Activated effector memory CD4-positive, alpha-beta T cell treated with Interleukin-2 at 50 U/mL for 16 hours (primary cell): Measurements from ENCODE around the gene SLC40A1.
"Not testable (repeated sequence)": the region's sequence is repeated elsewhere in the genome, so short reads cannot be mapped to it uniquely, and the experiment has no call there.

Experiments used
- DNase-seq: peaks from one replicate; pipeline ENCODE4 v3.0.0-alpha.2; 2020

The SLC40A1 gene, protein sequence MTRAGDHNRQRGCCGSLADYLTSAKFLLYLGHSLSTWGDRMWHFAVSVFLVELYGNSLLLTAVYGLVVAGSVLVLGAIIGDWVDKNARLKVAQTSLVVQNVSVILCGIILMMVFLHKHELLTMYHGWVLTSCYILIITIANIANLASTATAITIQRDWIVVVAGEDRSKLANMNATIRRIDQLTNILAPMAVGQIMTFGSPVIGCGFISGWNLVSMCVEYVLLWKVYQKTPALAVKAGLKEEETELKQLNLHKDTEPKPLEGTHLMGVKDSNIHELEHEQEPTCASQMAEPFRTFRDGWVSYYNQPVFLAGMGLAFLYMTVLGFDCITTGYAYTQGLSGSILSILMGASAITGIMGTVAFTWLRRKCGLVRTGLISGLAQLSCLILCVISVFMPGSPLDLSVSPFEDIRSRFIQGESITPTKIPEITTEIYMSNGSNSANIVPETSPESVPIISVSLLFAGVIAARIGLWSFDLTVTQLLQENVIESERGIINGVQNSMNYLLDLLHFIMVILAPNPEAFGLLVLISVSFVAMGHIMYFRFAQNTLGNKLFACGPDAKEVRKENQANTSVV

GRCh38 chr2:189580658-189581353 lies at the start of gene SLC40A1:
Gene SLC40A1 (minus strand): TSS chr2:189580786. CDS start chr2:189580460, 326 bp downstream.
- peak; percentile 64 for DNase-seq

- no peak for DNase-seq
Measured at GRCh38 chr2:189629531-189630453, 49.2 kb upstream of the SLC40A1 start.

DNA sequence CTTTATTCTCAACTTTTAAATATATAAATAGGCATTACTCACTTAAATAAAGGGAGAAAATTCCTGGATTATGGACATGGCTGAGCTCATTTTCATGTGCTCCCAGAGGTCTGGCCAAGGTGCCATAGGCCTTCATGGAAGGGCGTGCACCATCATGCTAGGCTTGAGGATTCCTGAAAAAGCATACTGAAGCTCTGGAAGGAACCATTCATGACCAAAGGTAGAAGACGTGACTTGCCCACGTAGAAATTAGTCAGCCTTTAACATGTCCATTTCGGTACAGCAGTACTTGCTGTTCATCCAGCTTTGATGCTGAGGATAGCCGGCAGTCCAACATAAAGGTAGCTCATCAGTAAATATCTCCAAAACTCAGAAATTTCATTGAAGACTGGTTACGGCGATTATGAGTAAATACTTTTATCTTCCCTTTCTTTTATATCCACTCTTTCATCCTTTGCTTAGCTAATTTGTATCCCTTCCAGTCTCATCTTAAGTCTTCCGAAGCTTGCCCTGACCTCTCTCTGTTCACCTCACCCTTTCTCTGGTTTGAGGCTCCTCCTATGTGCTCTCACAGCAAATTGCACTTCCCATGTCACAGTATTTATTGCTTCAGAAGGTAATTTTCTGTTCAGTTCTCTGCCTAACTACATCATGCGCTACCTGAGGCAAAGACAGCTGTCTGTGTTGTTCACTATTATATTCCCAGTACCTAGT lies 48.4 kb upstream of the SLC40A1 start:
- DNase-seq = no peak

DNA sequence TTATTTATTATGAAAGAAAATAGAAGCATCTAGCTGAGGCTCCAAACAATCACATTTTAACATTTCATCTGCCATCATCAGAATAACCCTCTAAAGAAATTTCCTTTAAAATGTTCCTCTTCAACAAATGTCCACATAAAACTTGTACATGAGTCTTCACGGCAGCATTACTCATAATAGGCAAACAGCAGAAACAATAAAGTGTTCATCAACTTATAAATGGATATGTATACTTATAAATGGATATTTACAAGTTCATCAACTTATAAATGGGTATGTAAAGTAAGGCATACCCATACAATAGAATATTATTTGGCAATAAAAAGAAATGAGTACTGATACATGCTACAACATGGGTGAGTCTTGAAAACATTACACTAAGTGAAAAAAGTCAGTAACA lies 47.2 kb upstream of the SLC40A1 start:
- DNase-seq = no peak

- DNase-seq = no peak
Measured at GRCh38 chr2:189625636-189626035, 45.0 kb upstream of the SLC40A1 start.

DNA sequence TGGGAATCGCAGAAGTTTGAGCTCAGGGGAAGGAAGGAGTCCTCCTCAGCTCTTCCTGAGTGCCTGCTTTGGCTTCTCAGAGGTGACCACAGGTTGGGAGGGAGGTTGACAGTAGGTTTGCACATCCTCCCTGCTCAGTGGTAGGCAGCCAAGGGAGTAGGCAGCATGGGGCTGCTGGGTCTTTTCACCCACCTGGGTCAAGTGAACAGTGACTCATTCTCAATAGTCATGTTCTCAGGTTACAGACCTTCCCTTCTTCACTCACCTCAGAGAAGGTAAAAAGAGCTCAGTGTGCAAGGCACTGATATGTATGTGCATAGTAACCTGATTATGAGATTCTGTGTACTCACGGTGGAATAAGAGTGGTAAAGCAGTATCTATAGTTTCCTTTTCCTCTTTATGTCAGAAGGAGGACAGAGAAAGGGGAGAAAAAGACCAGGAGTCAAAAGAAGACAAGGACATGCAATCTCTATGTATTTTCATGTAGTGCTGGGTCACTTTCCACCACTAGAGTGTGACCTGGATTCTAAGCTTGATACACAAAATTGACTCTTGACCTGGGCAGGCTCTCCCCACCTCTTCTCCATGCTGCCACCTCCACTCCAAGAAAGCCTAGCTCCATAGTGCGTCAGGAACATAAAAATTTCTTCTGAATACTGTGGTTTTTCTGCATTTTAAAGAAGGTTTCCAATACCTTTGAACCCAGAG lies 44.2 kb upstream of the SLC40A1 start:
- no peak for DNase-seq

- DNase-seq = no peak
Measured at GRCh38 chr2:189623049-189623448, 42.5 kb upstream of the SLC40A1 start.

- DNase-seq = no peak
Measured at GRCh38 chr2:189621781-189622180, 41.2 kb upstream of the SLC40A1 start.

GRCh38 chr2:189618197-189618596 lies 37.6 kb upstream of the SLC40A1 start:
- no peak for DNase-seq

DNA sequence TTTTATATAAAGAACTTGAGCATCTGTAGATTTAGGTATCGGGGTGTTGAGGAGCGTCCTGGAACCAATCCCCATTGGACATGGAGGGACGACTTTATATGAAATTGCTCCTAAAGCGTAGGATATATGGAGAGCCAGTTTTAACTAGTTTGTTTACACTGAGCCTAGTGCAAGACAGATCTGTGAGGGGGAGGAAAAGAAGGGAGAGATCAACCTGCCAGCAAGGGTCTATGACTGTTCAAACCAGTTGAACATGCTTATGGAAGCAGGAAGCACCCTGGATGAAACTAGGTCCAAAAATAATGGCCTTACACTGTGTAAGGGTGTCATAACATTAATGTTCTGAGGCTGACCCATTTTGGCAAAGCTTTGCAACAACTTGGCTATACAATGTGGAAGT lies 34.0 kb upstream of the SLC40A1 start:
- no peak for DNase-seq

DNA sequence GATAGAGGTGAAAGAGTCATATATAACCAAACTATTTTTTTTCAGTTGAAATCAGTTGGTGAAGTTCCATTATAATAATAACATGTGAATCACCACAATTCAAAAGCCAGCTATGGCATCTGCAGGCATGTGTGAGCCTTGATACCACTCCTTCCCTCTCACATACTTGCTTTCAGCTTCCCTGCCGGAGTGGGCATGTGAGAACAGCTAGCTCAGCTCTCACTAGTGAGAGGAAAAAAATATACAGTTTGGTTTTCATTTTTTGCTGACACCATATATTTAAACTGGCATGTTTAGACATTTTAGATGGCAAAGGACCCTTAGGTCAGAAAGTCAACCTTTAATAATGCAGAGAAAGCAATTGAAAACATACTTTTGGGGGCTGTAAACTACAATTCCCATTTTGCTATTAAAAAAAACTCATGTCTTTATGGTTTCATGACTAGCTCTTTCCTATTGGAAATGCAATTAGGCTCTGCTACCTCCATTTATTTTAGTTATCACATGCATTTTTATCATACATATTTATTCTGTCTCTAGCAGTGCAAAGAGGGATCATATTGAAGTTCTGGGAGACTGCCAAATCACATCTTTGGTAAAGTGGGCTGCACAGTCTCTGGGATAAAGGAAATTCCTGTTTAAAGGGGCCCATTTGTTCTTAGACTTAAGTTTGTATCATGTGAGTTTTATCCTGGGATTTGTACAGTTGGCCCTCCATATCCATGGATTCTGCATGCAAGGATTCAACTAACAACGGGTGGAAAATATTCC lies 33.2 kb upstream of the SLC40A1 start:
- no peak for DNase-seq

- DNase-seq = no peak
Measured at GRCh38 chr2:189613077-189613636, 32.6 kb upstream of the SLC40A1 start.

DNA sequence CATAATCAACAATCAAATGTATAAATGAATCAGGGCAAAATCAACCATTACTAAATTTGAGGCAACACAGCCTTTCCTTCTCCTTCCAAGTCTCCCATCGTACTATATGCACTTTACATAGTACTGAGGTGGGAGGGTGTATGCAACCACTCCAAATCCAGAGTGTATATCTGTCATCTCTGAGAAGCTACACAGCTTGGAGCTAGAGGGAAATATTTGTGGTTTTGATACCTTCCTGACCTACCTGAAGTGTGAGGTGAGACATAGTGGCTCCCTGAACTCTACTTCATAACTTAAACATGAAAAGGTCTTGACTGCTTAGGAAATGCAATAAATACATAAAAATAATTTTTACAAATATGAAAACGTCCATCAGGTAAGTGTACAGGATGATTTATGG lies 30.1 kb upstream of the SLC40A1 start:
- DNase-seq = no peak

GRCh38 chr2:189609853-189610252 lies 29.3 kb upstream of the SLC40A1 start:
- DNase-seq = no peak

- no peak for DNase-seq
Measured at GRCh38 chr2:189609423-189609816, 28.8 kb upstream of the SLC40A1 start.

DNA sequence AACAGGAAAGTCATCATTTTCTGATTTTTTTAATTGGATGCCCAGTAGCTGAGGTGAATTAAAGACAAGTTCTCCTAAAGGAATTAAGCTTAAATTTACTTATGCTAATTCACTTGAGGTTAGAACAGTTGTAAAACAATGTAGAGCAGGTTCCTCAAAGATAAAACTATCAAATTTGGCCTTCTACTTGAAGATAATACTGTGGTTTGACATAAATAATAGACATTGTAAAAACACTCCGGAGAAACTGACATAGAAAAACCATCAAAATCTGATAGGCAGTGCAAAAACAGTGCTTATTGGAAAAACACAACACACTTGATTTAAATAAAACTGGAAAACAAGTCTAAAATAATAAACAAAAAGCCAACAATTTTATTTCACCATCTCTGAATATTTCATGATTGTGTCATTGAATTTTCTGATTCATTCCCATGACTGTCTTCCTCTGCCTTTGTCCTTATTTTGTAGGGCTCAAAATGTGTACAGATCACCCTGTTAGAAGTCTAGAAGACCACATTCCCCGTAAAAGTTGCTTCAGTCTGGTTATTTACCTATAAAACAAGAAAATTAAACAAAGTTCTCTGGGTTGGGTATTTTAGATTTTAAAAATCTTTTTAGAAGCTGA lies 28.3 kb upstream of the SLC40A1 start:
- no peak for DNase-seq

- no peak for DNase-seq
Measured at GRCh38 chr2:189608170-189608569, 27.6 kb upstream of the SLC40A1 start.

GRCh38 chr2:189602233-189602632 lies 21.6 kb upstream of the SLC40A1 start:
- no peak for DNase-seq

GRCh38 chr2:189601652-189602051 lies 21.1 kb upstream of the SLC40A1 start:
- not testable (repeated sequence) for DNase-seq

- no peak for DNase-seq
Measured at GRCh38 chr2:189601043-189601442, 20.5 kb upstream of the SLC40A1 start.
